Activated CD4-positive, alpha-beta memory T cell treated with anti-CD3 and anti-CD28 coated beads for 36 hours (primary cell): ENCODE results near the gene ELMOD1. TPM values are rescaled to one million over a fixed set of nuclear protein-coding genes. Genes with fewer than 3 reads are reported as not detected.

Source experiments
- CTCF ChIA-PET: fragments of 350-600 bp; sonication (Branson Sonifier 250); formaldehyde crosslinking; loops from one replicate; lab custom pipeline; 2021; ENCODE audit warnings: antibody characterized with exemption, inconsistent platforms; lab: Charles Lee
- POLR2A ChIA-PET: fragments of 350-600 bp; sonication (Branson Sonifier 250); formaldehyde crosslinking; loops from one replicate; lab custom pipeline; 2021; ENCODE audit warnings: antibody characterized with exemption; lab: Charles Lee
- DNase-seq: peaks from one replicate; pipeline ENCODE4 v3.0.0-alpha.2; 2020
- H3K27ac Mint-ChIP-seq: one replicate; pipeline ENCODE4 v1.8.0; 2021; ENCODE audit warnings: mixed read lengths
- H3K27me3 Mint-ChIP-seq: one replicate; pipeline ENCODE4 v1.8.0; 2021; ENCODE audit warnings: mixed read lengths
- H3K36me3 Mint-ChIP-seq: one replicate; pipeline ENCODE4 v1.8.0; 2021; ENCODE audit warnings: mixed read lengths
- H3K4me1 Mint-ChIP-seq: one replicate; pipeline ENCODE4 v1.8.0; 2021; ENCODE audit warnings: low read depth, mixed read lengths
- H3K4me3 Mint-ChIP-seq: one replicate; pipeline ENCODE4 v1.8.0; 2021; ENCODE audit warnings: mild to moderate bottlenecking, mixed read lengths
- H3K9me3 Mint-ChIP-seq: one replicate; pipeline ENCODE4 v1.8.0; 2021; ENCODE audit warnings: mixed read lengths
- intact Hi-C: fragments of 100-400 bp; cut with micrococcal nuclease; formaldehyde crosslinking; loops from one replicate; pipeline ENCODE4 v1.15.1; 2023
- total RNA-seq, 2 experiments: library from RNA; stranded (reverse); gene quantifications; one replicate each; pipeline ENCODE4 v1.2.3, GENCODE V29; 2021

ELMOD1 gene
- total RNA-seq, 2 experiments from 2014 or later, result 0.12 TPM; not detected in 1

- ChIA-PET CTCF (interaction anchor here (0.6 to 2.6 kb wide), 2 partner anchors 37 to 48 kb away, joined by 3 to 7 read pairs; no protein-coding TSS in a partner anchor), POLR2A (no interaction called here)
- Mint-ChIP-seq H3K27me3 (peaks cover 21% of the 10 kb centered on the region), H3K27ac (no peak overlapping the region), H3K36me3 (no peaks in the 10 kb centered on the region), H3K9me3 (no peaks in the 10 kb centered on the region), H3K4me3 (no peak overlapping the region), H3K4me1 (no peaks in the 10 kb centered on the region)
- intact Hi-C loops, result no loop called here
- no peak for DNase-seq
Measured at GRCh38 chr11:107651672-107652071, 60.7 kb downstream of the ELMOD1 start.

- Mint-ChIP-seq H3K36me3 (no peaks in the 10 kb centered on the region), H3K4me1 (no peaks in the 10 kb centered on the region), H3K27ac (no peak overlapping the region), H3K4me3 (no peak overlapping the region), H3K27me3 (peaks cover 19% of the 10 kb centered on the region), H3K9me3 (no peaks in the 10 kb centered on the region)
- ChIA-PET POLR2A (no interaction called here), CTCF (no interaction called here)
- no peak for DNase-seq
- intact Hi-C loops, result no loop called here
Measured at GRCh38 chr11:107653076-107653475, 62.1 kb downstream of the ELMOD1 start.

GRCh38 chr11:107655602-107656001 is 64.7 kb downstream of the ELMOD1 start:
- CTCF ChIA-PET, result no interaction called here
- DNase-seq, result no peak
- H3K4me1 Mint-ChIP-seq, result no peaks in the 10 kb centered on the region
- intact Hi-C loops, result no loop called here
- peaks cover 10% of the 10 kb centered on the region for H3K27me3 Mint-ChIP-seq
- no peaks in the 10 kb centered on the region for H3K36me3 Mint-ChIP-seq
- H3K9me3 Mint-ChIP-seq, result no peaks in the 10 kb centered on the region
- H3K27ac Mint-ChIP-seq, result no peak overlapping the region
- POLR2A ChIA-PET, result no interaction called here
- H3K4me3 Mint-ChIP-seq, result no peak overlapping the region

GRCh38 chr11:107659310-107659709 is 68.4 kb downstream of the ELMOD1 start:
- no peak overlapping the region for H3K4me3 Mint-ChIP-seq
- ChIA-PET CTCF (no interaction called here), POLR2A (no interaction called here)
- no peak for DNase-seq
- no peak overlapping the region for H3K27ac Mint-ChIP-seq
- no peaks in the 10 kb centered on the region for H3K4me1 Mint-ChIP-seq
- peaks cover 7% of the 10 kb centered on the region for H3K27me3 Mint-ChIP-seq
- no peaks in the 10 kb centered on the region for H3K36me3 Mint-ChIP-seq
- intact Hi-C loops, result no loop called here
- H3K9me3 Mint-ChIP-seq, result no peaks in the 10 kb centered on the region

GRCh38 chr11:107660066-107660465 is 69.1 kb downstream of the ELMOD1 start:
- intact Hi-C loops, result no loop called here
- no peak overlapping the region for H3K4me3 Mint-ChIP-seq
- H3K9me3 Mint-ChIP-seq, result no peaks in the 10 kb centered on the region
- peaks cover 12% of the 10 kb centered on the region for H3K27me3 Mint-ChIP-seq
- no peaks in the 10 kb centered on the region for H3K36me3 Mint-ChIP-seq
- H3K4me1 Mint-ChIP-seq, result no peaks in the 10 kb centered on the region
- ChIA-PET CTCF (no interaction called here), POLR2A (no interaction called here)
- no peak overlapping the region for H3K27ac Mint-ChIP-seq
- DNase-seq, result no peak

GRCh38 chr11:107661656-107662055 is 70.7 kb downstream of the ELMOD1 start:
- Mint-ChIP-seq H3K4me1 (no peaks in the 10 kb centered on the region), H3K9me3 (no peaks in the 10 kb centered on the region), H3K27ac (no peak overlapping the region), H3K4me3 (no peak overlapping the region), H3K27me3 (peaks cover 12% of the 10 kb centered on the region), H3K36me3 (no peaks in the 10 kb centered on the region)
- CTCF ChIA-PET, result no interaction called here
- no peak for DNase-seq
- intact Hi-C loops, result no loop called here
- POLR2A ChIA-PET, result interaction anchor here (0.6 kb wide), 1 partner anchor 127 kb away, joined by 6 read pairs; no protein-coding TSS in a partner anchor

- Mint-ChIP-seq H3K27ac (no peak overlapping the region), H3K36me3 (no peaks in the 10 kb centered on the region), H3K4me1 (no peaks in the 10 kb centered on the region), H3K9me3 (no peaks in the 10 kb centered on the region), H3K27me3 (peaks cover 12% of the 10 kb centered on the region), H3K4me3 (no peak overlapping the region)
- intact Hi-C loops, result no loop called here
- ChIA-PET CTCF (no interaction called here), POLR2A (no interaction called here)
- DNase-seq, result no peak
Measured at GRCh38 chr11:107665018-107665417, 74.1 kb downstream of the ELMOD1 start.

GRCh38 chr11:107666911-107667613 is 76.1 kb downstream of the ELMOD1 start:
- DNase-seq, result no peak
- Mint-ChIP-seq H3K27ac (no peak overlapping the region), H3K9me3 (no peaks in the 10 kb centered on the region), H3K4me3 (no peak overlapping the region), H3K36me3 (no peaks in the 10 kb centered on the region), H3K27me3 (peaks cover 8% of the 10 kb centered on the region), H3K4me1 (no peaks in the 10 kb centered on the region)
- ChIA-PET CTCF (no interaction called here), POLR2A (no interaction called here)
- intact Hi-C loops, result no loop called here

GRCh38 chr11:107669191-107669740 is 78.3 kb downstream of the ELMOD1 start:
- no peaks in the 10 kb centered on the region for H3K9me3 Mint-ChIP-seq
- POLR2A ChIA-PET, result no interaction called here
- intact Hi-C loops, result no loop called here
- CTCF ChIA-PET, result interaction anchor here (1.0 to 1.8 kb wide), 2 partner anchors 20 to 106 kb away, joined by 3 to 6 read pairs; no protein-coding TSS in a partner anchor
- H3K4me1 Mint-ChIP-seq, result no peaks in the 10 kb centered on the region
- no peak for DNase-seq
- H3K36me3 Mint-ChIP-seq, result no peaks in the 10 kb centered on the region
- no peak overlapping the region for H3K4me3 Mint-ChIP-seq
- H3K27me3 Mint-ChIP-seq, result peaks cover 8% of the 10 kb centered on the region
- H3K27ac Mint-ChIP-seq, result no peak overlapping the region

- DNase-seq, result no peak
- Mint-ChIP-seq H3K9me3 (no peaks in the 10 kb centered on the region), H3K27me3 (peaks cover 3% of the 10 kb centered on the region), H3K36me3 (no peaks in the 10 kb centered on the region), H3K27ac (no peak overlapping the region), H3K4me3 (no peak overlapping the region), H3K4me1 (no peaks in the 10 kb centered on the region)
- ChIA-PET POLR2A (no interaction called here), CTCF (interaction anchor here (1.0 to 2.1 kb wide), 6 partner anchors 13 to 121 kb away, joined by 3 to 7 read pairs (median 3); no protein-coding TSS in a partner anchor)
- intact Hi-C loops, result no loop called here
Measured at GRCh38 chr11:107669893-107670601, 79.1 kb downstream of the ELMOD1 start.

- H3K4me3 Mint-ChIP-seq, result no peak overlapping the region
- H3K36me3 Mint-ChIP-seq, result no peaks in the 10 kb centered on the region
- intact Hi-C loops, result no loop called here
- ChIA-PET CTCF (interaction anchor here (1.0 kb wide), 1 partner anchor 14 kb away, joined by 3 read pairs; no protein-coding TSS in a partner anchor), POLR2A (no interaction called here)
- no peak for DNase-seq
- no peak overlapping the region for H3K27ac Mint-ChIP-seq
- H3K9me3 Mint-ChIP-seq, result no peaks in the 10 kb centered on the region
- H3K4me1 Mint-ChIP-seq, result no peaks in the 10 kb centered on the region
- H3K27me3 Mint-ChIP-seq, result peaks cover 2% of the 10 kb centered on the region
Measured at GRCh38 chr11:107675902-107676301, 85.0 kb downstream of the ELMOD1 start.

GRCh38 chr11:107676336-107677057 is 85.5 kb downstream of the ELMOD1 start:
- ChIA-PET POLR2A (no interaction called here), CTCF (interaction anchor here (1.0 kb wide), 1 partner anchor 13 kb away, joined by 3 read pairs; no protein-coding TSS in a partner anchor)
- intact Hi-C loops, result no loop called here
- Mint-ChIP-seq H3K9me3 (no peaks in the 10 kb centered on the region), H3K27ac (no peak overlapping the region), H3K4me3 (no peak overlapping the region), H3K36me3 (no peaks in the 10 kb centered on the region), H3K27me3 (peaks cover 2% of the 10 kb centered on the region), H3K4me1 (no peaks in the 10 kb centered on the region)
- no peak for DNase-seq
